Measurements from ENCODE around the gene FIBCD1. TPM values are rescaled to one million over a fixed set of nuclear protein-coding genes. Genes with fewer than 3 reads are reported as not detected.

FIBCD1 gene
- total RNA-seq, 1 experiment from 2014 or later = 6.6 TPM

DNA sequence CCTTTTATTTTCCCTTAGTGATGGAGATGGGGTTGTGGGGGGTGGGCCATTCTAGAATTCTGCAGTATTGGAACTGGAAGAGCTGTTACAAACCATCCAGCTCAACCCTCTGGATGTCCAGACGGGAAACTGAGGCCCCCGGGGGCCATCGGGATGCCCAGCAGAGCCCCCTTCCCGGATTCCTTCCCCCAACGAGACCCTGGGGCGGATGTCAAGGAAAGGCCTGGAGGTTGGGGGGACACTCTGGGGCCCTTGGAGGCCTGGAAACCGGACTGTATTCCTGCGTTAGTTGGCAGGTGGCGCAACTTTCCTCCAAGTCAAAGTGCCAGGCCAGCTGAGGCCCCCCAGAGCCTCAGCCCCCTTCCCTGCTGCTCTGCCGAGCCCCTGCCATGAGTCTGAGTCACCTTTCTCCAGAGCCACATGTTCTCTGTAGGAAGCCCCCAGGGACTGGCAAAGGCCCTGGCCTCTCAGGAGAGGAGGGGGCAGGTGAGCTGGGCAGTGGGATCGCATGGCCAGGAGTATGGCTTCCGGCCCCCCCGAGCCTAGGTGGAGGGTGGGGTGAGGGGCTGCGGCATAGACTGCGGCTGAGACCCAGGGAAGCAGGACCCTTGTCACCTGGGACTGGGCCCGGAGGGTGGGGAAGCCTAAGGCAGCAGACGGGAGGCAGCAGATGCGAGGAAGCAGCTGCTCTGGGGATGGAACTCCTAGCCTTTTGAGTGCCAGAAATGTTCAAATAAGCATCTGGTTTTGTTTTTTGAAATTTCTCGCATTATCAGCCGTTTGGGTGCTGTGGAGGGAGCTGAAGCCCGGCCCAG lies 17.8 kb upstream of the FIBCD1 start:
- CTCF ChIA-PET = interaction anchor here (0.6 to 1.6 kb wide), 4 partner anchors 41 to 265 kb away, joined by 3 to 11 read pairs (median 3); no protein-coding TSS in a partner anchor

DNA sequence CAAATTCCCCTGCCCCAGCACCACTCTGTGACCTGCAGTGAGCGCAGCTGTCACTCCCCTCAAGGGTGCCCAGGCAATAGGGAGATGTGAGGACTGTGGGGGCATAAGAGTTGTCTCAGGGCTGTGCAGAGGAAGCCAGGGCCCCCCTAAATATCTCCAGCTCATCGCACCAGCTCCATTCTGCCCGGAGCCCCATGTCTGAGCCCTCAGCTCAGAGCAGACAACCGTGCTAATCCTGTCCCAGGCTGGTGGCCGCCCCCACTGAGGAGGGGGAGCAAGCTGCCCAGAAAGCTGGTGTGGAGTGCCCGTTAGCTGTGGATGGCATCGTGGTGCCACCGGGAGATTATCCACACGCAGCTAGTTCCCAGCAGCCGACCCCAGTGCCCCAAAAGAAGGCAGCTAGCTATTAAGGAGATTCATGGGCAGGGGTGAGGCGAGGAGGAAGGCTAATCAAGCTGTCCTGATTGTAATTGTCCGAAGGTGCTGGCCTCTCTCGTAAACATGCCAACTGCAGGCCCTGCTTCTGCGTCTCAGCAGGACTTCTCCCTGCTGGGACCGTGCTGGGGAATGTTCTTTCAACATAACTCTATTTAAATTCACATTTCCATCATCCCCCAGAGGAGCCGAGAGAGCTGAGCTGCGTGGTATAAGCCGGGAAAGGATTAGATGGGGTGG lies 17.0 kb upstream of the FIBCD1 start:
- Mint-ChIP-seq H3K4me1 (no peaks in the 10 kb centered on the region), H3K27me3 (ENCODE audit: low read depth) (peaks cover 1% of the 10 kb centered on the region; the same call in 1 of the 2 replicates), H3K9me3 (peaks cover 11% of the 10 kb centered on the region), H3K4me3 (no peak overlapping the region), H3K27ac (no peak overlapping the region), H3K36me3 (peaks cover 4% of the 10 kb centered on the region)
- ChIA-PET POLR2A (no interaction called here), CTCF (interaction anchor here (0.6 to 1.6 kb wide), 5 partner anchors 42 to 264 kb away, joined by 3 to 11 read pairs (median 3); no protein-coding TSS in a partner anchor)
- no peak for DNase-seq (ENCODE audit: low spot score)
- no peak for ATAC-seq
- TF ChIP-seq ZNF423 (CRISPR knock-in tag; IDR thresholded peaks at IDR 0.05) (no peak), ETV6 (CRISPR knock-in tag; IDR thresholded peaks at IDR 0.05) (no peak), ZNF138 (CRISPR knock-in tag; conservative IDR thresholded peaks at IDR 0.05) (no peak), SMAD3 (CRISPR knock-in tag; IDR thresholded peaks at IDR 0.05; ENCODE audit: borderline replicate concordance) (no peak), FOXP1 (CRISPR knock-in tag; IDR thresholded peaks at IDR 0.05; ENCODE audit: borderline replicate concordance) (no peak), JUN (CRISPR knock-in tag; IDR thresholded peaks at IDR 0.05) (no peak), ZBTB21 (CRISPR knock-in tag; IDR thresholded peaks at IDR 0.05; ENCODE audit: borderline replicate concordance) (no peak), PRRX2 (CRISPR knock-in tag; IDR thresholded peaks at IDR 0.05) (no peak), ZNF317 (CRISPR knock-in tag; IDR thresholded peaks at IDR 0.05; ENCODE audit: borderline replicate concordance, low read depth) (no peak)
- TF ChIP-seq, protein P1, sequence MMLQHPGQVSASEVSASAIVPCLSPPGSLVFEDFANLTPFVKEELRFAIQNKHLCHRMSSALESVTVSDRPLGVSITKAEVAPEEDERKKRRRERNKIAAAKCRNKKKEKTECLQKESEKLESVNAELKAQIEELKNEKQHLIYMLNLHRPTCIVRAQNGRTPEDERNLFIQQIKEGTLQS (CRISPR knock-in tag; conservative IDR thresholded peaks at IDR 0.05) = no peak
- TF ChIP-seq, protein P2, sequence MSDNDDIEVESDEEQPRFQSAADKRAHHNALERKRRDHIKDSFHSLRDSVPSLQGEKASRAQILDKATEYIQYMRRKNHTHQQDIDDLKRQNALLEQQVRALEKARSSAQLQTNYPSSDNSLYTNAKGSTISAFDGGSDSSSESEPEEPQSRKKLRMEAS (CRISPR knock-in tag; IDR thresholded peaks at IDR 0.05) = no peak
- TF ChIP-seq, protein P3, sequence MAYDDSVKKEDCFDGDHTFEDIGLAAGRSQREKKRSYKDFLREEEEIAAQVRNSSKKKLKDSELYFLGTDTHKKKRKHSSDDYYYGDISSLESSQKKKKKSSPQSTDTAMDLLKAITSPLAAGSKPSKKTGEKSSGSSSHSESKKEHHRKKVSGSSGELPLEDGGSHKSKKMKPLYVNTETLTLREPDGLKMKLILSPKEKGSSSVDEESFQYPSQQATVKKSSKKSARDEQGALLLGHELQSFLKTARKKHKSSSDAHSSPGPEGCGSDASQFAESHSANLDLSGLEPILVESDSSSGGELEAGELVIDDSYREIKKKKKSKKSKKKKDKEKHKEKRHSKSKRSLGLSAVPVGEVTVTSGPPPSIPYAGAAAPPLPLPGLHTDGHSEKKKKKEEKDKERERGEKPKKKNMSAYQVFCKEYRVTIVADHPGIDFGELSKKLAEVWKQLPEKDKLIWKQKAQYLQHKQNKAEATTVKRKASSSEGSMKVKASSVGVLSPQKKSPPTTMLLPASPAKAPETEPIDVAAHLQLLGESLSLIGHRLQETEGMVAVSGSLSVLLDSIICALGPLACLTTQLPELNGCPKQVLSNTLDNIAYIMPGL (CRISPR knock-in tag; IDR thresholded peaks at IDR 0.05) = no peak
- TF ChIP-seq, protein P4, sequence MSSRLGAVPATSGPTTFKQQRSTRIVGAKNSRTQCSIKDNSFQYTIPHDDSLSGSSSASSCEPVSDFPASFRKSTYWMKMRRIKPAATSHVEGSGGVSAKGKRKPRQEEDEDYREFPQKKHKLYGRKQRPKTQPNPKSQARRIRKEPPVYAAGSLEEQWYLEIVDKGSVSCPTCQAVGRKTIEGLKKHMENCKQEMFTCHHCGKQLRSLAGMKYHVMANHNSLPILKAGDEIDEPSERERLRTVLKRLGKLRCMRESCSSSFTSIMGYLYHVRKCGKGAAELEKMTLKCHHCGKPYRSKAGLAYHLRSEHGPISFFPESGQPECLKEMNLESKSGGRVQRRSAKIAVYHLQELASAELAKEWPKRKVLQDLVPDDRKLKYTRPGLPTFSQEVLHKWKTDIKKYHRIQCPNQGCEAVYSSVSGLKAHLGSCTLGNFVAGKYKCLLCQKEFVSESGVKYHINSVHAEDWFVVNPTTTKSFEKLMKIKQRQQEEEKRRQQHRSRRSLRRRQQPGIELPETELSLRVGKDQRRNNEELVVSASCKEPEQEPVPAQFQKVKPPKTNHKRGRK (CRISPR knock-in tag; IDR thresholded peaks at IDR 0.05; ENCODE audit: borderline replicate concordance) = no peak
- TF ChIP-seq, protein P5, sequence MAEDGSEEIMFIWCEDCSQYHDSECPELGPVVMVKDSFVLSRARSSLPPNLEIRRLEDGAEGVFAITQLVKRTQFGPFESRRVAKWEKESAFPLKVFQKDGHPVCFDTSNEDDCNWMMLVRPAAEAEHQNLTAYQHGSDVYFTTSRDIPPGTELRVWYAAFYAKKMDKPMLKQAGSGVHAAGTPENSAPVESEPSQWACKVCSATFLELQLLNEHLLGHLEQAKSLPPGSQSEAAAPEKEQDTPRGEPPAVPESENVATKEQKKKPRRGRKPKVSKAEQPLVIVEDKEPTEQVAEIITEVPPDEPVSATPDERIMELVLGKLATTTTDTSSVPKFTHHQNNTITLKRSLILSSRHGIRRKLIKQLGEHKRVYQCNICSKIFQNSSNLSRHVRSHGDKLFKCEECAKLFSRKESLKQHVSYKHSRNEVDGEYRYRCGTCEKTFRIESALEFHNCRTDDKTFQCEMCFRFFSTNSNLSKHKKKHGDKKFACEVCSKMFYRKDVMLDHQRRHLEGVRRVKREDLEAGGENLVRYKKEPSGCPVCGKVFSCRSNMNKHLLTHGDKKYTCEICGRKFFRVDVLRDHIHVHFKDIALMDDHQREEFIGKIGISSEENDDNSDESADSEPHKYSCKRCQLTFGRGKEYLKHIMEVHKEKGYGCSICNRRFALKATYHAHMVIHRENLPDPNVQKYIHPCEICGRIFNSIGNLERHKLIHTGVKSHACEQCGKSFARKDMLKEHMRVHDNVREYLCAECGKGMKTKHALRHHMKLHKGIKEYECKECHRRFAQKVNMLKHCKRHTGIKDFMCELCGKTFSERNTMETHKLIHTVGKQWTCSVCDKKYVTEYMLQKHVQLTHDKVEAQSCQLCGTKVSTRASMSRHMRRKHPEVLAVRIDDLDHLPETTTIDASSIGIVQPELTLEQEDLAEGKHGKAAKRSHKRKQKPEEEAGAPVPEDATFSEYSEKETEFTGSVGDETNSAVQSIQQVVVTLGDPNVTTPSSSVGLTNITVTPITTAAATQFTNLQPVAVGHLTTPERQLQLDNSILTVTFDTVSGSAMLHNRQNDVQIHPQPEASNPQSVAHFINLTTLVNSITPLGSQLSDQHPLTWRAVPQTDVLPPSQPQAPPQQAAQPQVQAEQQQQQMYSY (CRISPR knock-in tag; IDR thresholded peaks at IDR 0.05) = no peak
- TF ChIP-seq, protein P6, sequence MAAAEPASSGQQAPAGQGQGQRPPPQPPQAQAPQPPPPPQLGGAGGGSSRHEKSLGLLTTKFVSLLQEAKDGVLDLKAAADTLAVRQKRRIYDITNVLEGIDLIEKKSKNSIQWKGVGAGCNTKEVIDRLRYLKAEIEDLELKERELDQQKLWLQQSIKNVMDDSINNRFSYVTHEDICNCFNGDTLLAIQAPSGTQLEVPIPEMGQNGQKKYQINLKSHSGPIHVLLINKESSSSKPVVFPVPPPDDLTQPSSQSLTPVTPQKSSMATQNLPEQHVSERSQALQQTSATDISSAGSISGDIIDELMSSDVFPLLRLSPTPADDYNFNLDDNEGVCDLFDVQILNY (CRISPR knock-in tag; IDR thresholded peaks at IDR 0.05) = no peak
- TF ChIP-seq, protein P7, sequence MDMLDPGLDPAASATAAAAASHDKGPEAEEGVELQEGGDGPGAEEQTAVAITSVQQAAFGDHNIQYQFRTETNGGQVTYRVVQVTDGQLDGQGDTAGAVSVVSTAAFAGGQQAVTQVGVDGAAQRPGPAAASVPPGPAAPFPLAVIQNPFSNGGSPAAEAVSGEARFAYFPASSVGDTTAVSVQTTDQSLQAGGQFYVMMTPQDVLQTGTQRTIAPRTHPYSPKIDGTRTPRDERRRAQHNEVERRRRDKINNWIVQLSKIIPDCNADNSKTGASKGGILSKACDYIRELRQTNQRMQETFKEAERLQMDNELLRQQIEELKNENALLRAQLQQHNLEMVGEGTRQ (CRISPR knock-in tag; IDR thresholded peaks at IDR 0.05) = no peak

More for the DNA sequence above, 17.8 kb upstream of the FIBCD1 start:
- ATAC-seq (no peak), DNase-seq (ENCODE audit: low spot score) (no peak)
- no peaks in the 10 kb centered on the region for H3K27me3 Mint-ChIP-seq (ENCODE audit: low read depth)
- H3K9me3 Mint-ChIP-seq = peaks cover 10% of the 10 kb centered on the region
- H3K4me1 Mint-ChIP-seq = no peaks in the 10 kb centered on the region
- peaks cover 4% of the 10 kb centered on the region for H3K36me3 Mint-ChIP-seq
- H3K4me3 Mint-ChIP-seq = no peak overlapping the region
- POLR2A ChIA-PET = no interaction called here
- no peak overlapping the region for H3K27ac Mint-ChIP-seq
- TF ChIP-seq ZNF423 (CRISPR knock-in tag; IDR thresholded peaks at IDR 0.05) (0 out of 2 replicates have a peak, but pooled peaks have one; percentile 14), SOX15 (CRISPR knock-in tag; IDR thresholded peaks at IDR 0.05) (no peak)
- TF ChIP-seq, protein P4 (CRISPR knock-in tag; IDR thresholded peaks at IDR 0.05; ENCODE audit: borderline replicate concordance) = no peak
- TF ChIP-seq, protein P8, sequence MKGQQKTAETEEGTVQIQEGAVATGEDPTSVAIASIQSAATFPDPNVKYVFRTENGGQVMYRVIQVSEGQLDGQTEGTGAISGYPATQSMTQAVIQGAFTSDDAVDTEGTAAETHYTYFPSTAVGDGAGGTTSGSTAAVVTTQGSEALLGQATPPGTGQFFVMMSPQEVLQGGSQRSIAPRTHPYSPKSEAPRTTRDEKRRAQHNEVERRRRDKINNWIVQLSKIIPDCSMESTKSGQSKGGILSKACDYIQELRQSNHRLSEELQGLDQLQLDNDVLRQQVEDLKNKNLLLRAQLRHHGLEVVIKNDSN (CRISPR knock-in tag; IDR thresholded peaks at IDR 0.05) = no peak
